PC-3 (cell line): ENCODE results near the gene DNAH14. TPM values are rescaled to one million over a fixed set of nuclear protein-coding genes. Genes with fewer than 3 reads are reported as not detected.

Experiments used
- ATAC-seq: fragments of 200-7000 bp; cut with Tn5 transposase; 2 replicates; pipeline ENCODE4 v1.9.1; 2020; ENCODE audit warnings: mild to moderate bottlenecking, moderate library complexity
- BruUV-seq: library from RNA; stranded (reverse); fragments of 400-500 nt; replicated peaks from 2 replicates; lab custom pipeline; 2021; lab: Mats Ljungman, UMichigan
- CTCF ChIA-PET: fragments of 300-600 bp; sonication (Branson Sonifier 250); formaldehyde crosslinking; loops from one replicate; lab custom pipeline; 2022; ENCODE audit warnings: antibody characterized with exemption; lab: Charles Lee
- POLR2A ChIA-PET: fragments of 300-600 bp; sonication (Branson Sonifier 250); formaldehyde crosslinking; loops from one replicate; lab custom pipeline; 2022; ENCODE audit warnings: antibody characterized with exemption; ENCODE audit not compliant: unreplicated experiment; lab: Charles Lee
- DNase-seq: peaks from one replicate; pipeline ENCODE4 v3.0.0-alpha.2; 2015
- H2AFZ ChIP-seq: fragments of 300-600 bp; sonication (generic); 2 replicates; pipeline ENCODE4 v1.6.0; 2016; ENCODE audit warnings: antibody characterized with exemption, low read length
- H3F3A ChIP-seq: fragments of 300-600 bp; sonication (generic); one replicate; pipeline ENCODE4 v1.6.0; 2017; ENCODE audit warnings: antibody characterized with exemption, low read length, control low read depth, mild to moderate bottlenecking; ENCODE audit not compliant: unreplicated experiment
- H3K27ac ChIP-seq: fragments of 300-600 bp; sonication (generic); 2 replicates; pipeline ENCODE4 v1.5.1; 2016; ENCODE audit warnings: mild to moderate bottlenecking, low read length
- H3K27me3 ChIP-seq: fragments of 300-600 bp; sonication (generic); 2 replicates; pipeline ENCODE4 v1.6.1; 2016; ENCODE audit warnings: low read length, mixed read lengths
- H3K36me3 ChIP-seq: fragments of 300-600 bp; sonication (generic); 2 replicates; pipeline ENCODE4 v1.6.1; 2016; ENCODE audit warnings: low read depth, mixed run types, low read length, mixed read lengths
- H3K4me1 ChIP-seq: fragments of 300-600 bp; sonication (generic); 2 replicates; pipeline ENCODE4 v1.5.1; 2016; ENCODE audit warnings: low read length; ENCODE audit not compliant: insufficient read depth
- H3K4me2 ChIP-seq: fragments of 300-600 bp; sonication (generic); 2 replicates; pipeline ENCODE4 v1.6.0; 2016; ENCODE audit warnings: low read length
- H3K4me3 ChIP-seq: fragments of 300-600 bp; sonication (generic); 2 replicates; pipeline ENCODE4 v1.5.1; 2016; ENCODE audit warnings: mild to moderate bottlenecking, low read length, mixed read lengths
- H3K79me2 ChIP-seq: fragments of 300-600 bp; sonication (generic); 2 replicates; pipeline ENCODE4 v1.6.1; 2017; ENCODE audit warnings: low read length, mixed read lengths
- H3K9ac ChIP-seq: fragments of 300-600 bp; sonication (generic); 2 replicates; pipeline ENCODE4 v1.6.0; 2016; ENCODE audit warnings: mild to moderate bottlenecking, low read length
- H3K9me2 ChIP-seq: fragments of 300-600 bp; sonication (generic); replicated peaks from 2 replicates; pipeline ENCODE4 v1.6.1; 2016; ENCODE audit warnings: mixed run types, low read length, mixed read lengths
- H3K9me3 ChIP-seq: fragments of 300-600 bp; sonication (generic); 2 replicates; pipeline ENCODE4 v1.6.1; 2016; ENCODE audit warnings: low read length, mixed read lengths
- H4K20me1 ChIP-seq: fragments of 300-600 bp; sonication (generic); 2 replicates; pipeline ENCODE4 v1.6.1; 2016; ENCODE audit warnings: low read length, mixed read lengths
- EZH2 ChIP-seq: fragments of 300-600 bp; sonication (generic); IDR thresholded peaks from one replicate; pipeline ENCODE4 v1.6.1; 2017; ENCODE audit warnings: antibody characterized with exemption, mild to moderate bottlenecking, low read length; ENCODE audit not compliant: unreplicated experiment
- EZH2phosphoT487 ChIP-seq: fragments of 300-600 bp; sonication (generic); IDR thresholded peaks from 2 replicates; pipeline ENCODE4 v1.6.1; 2018; ENCODE audit warnings: mild to moderate bottlenecking, antibody characterized with exemption, low read length, borderline replicate concordance
- intact Hi-C: fragments of 100-400 bp; cut with micrococcal nuclease; formaldehyde crosslinking; loops from 2 replicates; pipeline ENCODE4 v1.9.0; 2023
- total RNA-seq: library from RNA; depleted of rRNA; stranded (reverse); fragments of >200 nt; gene quantifications from 2 replicates; pipeline ENCODE4 v1.2.3, GENCODE V29; 2014
- TF ChIP-seq, protein P1 (sequence below): fragments of 300-600 bp; sonication (generic); conservative IDR thresholded peaks from 2 replicates; pipeline ENCODE4 v1.5.1; 2017; ENCODE audit warnings: antibody characterized with exemption, low read depth, mild to moderate bottlenecking, low read length

Gene DNAH14
- total RNA-seq, 1 experiment from 2014 or later, result 42.8 TPM

DNA sequence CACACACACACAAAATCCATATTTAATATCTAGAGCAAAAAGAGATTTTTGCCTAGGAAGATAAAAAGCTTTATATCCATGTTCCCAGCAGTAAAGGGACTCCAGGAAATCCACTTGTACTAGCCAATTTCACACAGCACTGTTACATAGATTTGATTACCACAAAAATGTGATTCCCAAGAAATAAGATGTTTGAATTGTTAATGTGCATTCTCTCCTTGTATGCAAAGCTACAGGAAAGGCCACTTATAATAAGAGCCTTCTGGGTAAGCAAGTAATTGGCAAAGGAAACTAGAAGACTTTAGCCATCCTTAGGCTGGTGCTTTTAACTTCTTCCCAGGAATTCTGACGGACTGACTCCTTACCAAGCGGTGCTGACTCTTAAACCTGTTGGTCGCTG lies 409.1 kb downstream of the DNAH14 start:
- no peak for DNase-seq
- Histone ChIP-seq H3K4me2 (no peak overlapping the region), H3K4me3 (no peak overlapping the region), H3K36me3 (no peaks in the 10 kb centered on the region), H3F3A (no peaks in the 10 kb centered on the region), H3K27me3 (no peaks in the 10 kb centered on the region), H2AFZ (no peak overlapping the region), H3K9me3 (no peaks in the 10 kb centered on the region), H3K4me1 (peaks cover 15% of the 10 kb centered on the region; the same call in 1 of the 2 replicates), H3K9me2 (no peaks in the 10 kb centered on the region), H3K27ac (no peak overlapping the region), H3K79me2 (no peaks in the 10 kb centered on the region), H4K20me1 (no peaks in the 10 kb centered on the region), H3K9ac (no peak overlapping the region)
- BruUV-seq, result no TSS peak
- intact Hi-C loops, result no loop called here
- POLR2A ChIA-PET, result interaction anchor here (0.8 kb wide), 1 partner anchor 128 kb away, joined by 7 read pairs; no protein-coding TSS in a partner anchor
- ATAC-seq, result no peak
- CTCF ChIA-PET, result no interaction called here
- TF ChIP-seq, protein P1, sequence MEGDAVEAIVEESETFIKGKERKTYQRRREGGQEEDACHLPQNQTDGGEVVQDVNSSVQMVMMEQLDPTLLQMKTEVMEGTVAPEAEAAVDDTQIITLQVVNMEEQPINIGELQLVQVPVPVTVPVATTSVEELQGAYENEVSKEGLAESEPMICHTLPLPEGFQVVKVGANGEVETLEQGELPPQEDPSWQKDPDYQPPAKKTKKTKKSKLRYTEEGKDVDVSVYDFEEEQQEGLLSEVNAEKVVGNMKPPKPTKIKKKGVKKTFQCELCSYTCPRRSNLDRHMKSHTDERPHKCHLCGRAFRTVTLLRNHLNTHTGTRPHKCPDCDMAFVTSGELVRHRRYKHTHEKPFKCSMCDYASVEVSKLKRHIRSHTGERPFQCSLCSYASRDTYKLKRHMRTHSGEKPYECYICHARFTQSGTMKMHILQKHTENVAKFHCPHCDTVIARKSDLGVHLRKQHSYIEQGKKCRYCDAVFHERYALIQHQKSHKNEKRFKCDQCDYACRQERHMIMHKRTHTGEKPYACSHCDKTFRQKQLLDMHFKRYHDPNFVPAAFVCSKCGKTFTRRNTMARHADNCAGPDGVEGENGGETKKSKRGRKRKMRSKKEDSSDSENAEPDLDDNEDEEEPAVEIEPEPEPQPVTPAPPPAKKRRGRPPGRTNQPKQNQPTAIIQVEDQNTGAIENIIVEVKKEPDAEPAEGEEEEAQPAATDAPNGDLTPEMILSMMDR, result no peak
- TF ChIP-seq EZH2, result no peak
- TF ChIP-seq EZH2phosphoT487, result no peak

DNA sequence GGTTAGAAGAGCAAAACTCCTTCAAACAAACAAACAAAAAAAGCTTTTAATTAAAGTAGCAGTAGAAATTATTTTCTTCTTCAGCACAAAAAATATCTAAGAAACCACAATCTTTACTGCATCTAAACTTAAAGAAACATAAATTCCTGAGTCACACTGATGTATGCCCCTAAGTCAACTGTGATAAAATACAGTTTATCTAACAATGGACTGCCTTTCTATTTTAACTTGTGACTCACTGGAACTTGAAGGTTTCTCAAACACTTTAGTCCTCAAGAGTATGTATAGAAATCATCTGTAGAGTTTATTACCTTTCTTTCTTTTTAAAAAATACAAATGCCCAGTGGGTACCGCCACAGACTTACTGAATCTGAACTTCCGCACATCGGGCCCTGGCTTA lies 412.2 kb downstream of the DNAH14 start:
- Histone ChIP-seq H4K20me1 (no peaks in the 10 kb centered on the region), H3K4me1 (peaks cover 15% of the 10 kb centered on the region; the same call in 1 of the 2 replicates), H3K9ac (no peak overlapping the region), H3K9me3 (no peaks in the 10 kb centered on the region), H3K4me2 (no peak overlapping the region), H3K27me3 (no peaks in the 10 kb centered on the region), H3K79me2 (no peaks in the 10 kb centered on the region), H3K9me2 (no peaks in the 10 kb centered on the region), H2AFZ (no peak overlapping the region), H3F3A (no peaks in the 10 kb centered on the region), H3K4me3 (no peak overlapping the region), H3K36me3 (no peaks in the 10 kb centered on the region), H3K27ac (peak overlapping the region; percentile 19; the same call in 1 of the 2 replicates)
- intact Hi-C loops, result no loop called here
- BruUV-seq, result no TSS peak
- CTCF ChIA-PET, result no interaction called here
- DNase-seq (peak; percentile 67), ATAC-seq (peak; percentile 77)
- no peak for TF ChIP-seq EZH2
- TF ChIP-seq, protein P1, result no peak
- no peak for TF ChIP-seq EZH2phosphoT487
- POLR2A ChIA-PET, result interaction anchor here (0.5 kb wide), 2 partner anchors 99 to 342 kb away, joined by 3 read pairs; no protein-coding TSS in a partner anchor

- Histone ChIP-seq H3K4me3 (no peak overlapping the region), H3K79me2 (no peaks in the 10 kb centered on the region), H3K9me2 (no peaks in the 10 kb centered on the region), H3K9me3 (no peaks in the 10 kb centered on the region), H3K27me3 (no peaks in the 10 kb centered on the region), H3K4me1 (peaks cover 15% of the 10 kb centered on the region; the same call in 1 of the 2 replicates), H3K4me2 (no peak overlapping the region), H3K36me3 (no peaks in the 10 kb centered on the region), H4K20me1 (no peaks in the 10 kb centered on the region), H2AFZ (no peak overlapping the region), H3K9ac (no peak overlapping the region), H3K27ac (no peak overlapping the region), H3F3A (no peaks in the 10 kb centered on the region)
- intact Hi-C loops, result loop anchor here (1.0 kb wide), 2 partner anchors 23 to 413 kb away; partner anchors contain the start of gene DNAH14
- TF ChIP-seq, protein P1, result no peak
- TF ChIP-seq EZH2, result no peak
- TF ChIP-seq EZH2phosphoT487, result no peak
- BruUV-seq, result no TSS peak
- ChIA-PET CTCF (interaction anchor here (1.0 kb wide), 1 partner anchor 24 kb away, joined by 17 read pairs; no protein-coding TSS in a partner anchor), POLR2A (no interaction called here)
- no peak for ATAC-seq
- DNase-seq, result no peak
Measured at GRCh38 chr1:225342695-225343094, 413.2 kb downstream of the DNAH14 start.
